GM12891 (cell line): ENCODE measurements around the gene LMLN.
"Not testable (repeated sequence)": the region's sequence is repeated elsewhere in the genome, so short reads cannot be mapped to it uniquely, and the experiment has no call there.

Experiments used
- PAX5 ChIP-seq: IDR thresholded peaks from 2 replicates; pipeline ENCODE4 v1.6.1; 2011; ENCODE audit warnings: low read length, moderate library complexity, mild to moderate bottlenecking; ENCODE audit not compliant: insufficient read depth, severe bottlenecking
- POLR2A ChIP-seq: IDR thresholded peaks from 2 replicates; pipeline ENCODE4 v1.6.1; 2011; ENCODE audit warnings: low read depth, low read length, control low read depth
- POLR2AphosphoS5 ChIP-seq: IDR thresholded peaks from 2 replicates; pipeline ENCODE4 v1.6.1; 2011; ENCODE audit warnings: low read depth, low read length, control low read depth
- POU2F2 ChIP-seq: IDR thresholded peaks from 2 replicates; pipeline ENCODE4 v1.6.1; 2011; ENCODE audit warnings: low read depth, mild to moderate bottlenecking, control low read depth, low read length, moderate library complexity
- SPI1 ChIP-seq: IDR thresholded peaks from 2 replicates; pipeline ENCODE4 v1.6.1; 2011; ENCODE audit warnings: low read depth, low read length, control low read depth
- TAF1 ChIP-seq: IDR thresholded peaks from 2 replicates; pipeline ENCODE4 v1.6.1; 2011; ENCODE audit warnings: low read depth, low read length, control low read depth

DNA sequence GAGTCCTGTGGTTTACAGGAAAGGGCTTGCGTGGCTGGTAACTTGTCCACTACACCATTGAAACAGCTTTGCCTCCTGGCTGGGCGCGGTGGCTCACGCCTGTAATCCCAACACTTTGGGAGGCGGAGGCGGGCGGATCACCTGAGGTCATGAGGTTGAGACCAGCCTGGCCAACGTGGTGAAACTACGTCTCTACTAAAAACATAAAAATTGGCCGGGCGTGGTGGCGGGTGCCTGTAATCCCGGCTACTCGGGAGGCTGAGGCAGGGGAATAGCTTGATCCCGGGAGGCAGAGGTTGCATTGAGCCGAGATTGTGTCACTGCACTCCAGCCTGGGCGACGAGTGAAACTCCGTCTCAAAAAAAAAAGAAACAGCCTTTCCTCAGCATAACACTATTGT lies 1.2 kb upstream of the LMLN start:
- not testable (repeated sequence) for TF ChIP-seq POLR2A, POLR2AphosphoS5, POU2F2, TAF1, PAX5, SPI1
